GM18517 (cell line): ENCODE data around the gene NEK10.

Experiments used
- ATAC-seq: cut with Tn5 transposase; IDR thresholded peaks from one replicate; pipeline ENCODE4 v1.9.1; 2021; ENCODE audit warnings: mild to moderate bottlenecking, moderate library complexity; ENCODE audit not compliant: unreplicated experiment

The NEK10 gene

GRCh38 chr3:27254896-27255295 is 114.3 kb downstream of the NEK10 start:
- ATAC-seq: no peak

DNA sequence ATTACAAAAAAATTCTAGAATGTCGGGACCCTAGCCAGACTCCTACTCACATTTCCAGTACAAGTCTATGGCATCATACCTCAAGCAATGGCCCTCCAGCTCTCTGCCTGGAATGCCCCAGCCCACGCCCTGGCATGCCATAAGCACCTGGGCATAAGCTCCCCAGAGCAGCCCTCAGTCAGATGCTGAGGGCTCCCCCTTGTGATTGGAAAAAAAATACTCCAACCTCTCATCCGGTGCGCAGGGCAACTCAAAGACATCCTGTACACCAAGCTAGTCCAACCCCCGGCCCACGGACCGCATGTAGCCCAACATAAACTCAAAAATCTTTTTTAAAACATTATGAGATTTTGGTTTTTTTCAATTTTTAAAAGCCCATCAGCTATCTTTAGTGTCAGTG is 115.4 kb downstream of the NEK10 start:
- peak; percentile 94 for ATAC-seq

GRCh38 chr3:27253391-27253790 is 115.8 kb downstream of the NEK10 start:
- ATAC-seq: peak; percentile 23

DNA sequence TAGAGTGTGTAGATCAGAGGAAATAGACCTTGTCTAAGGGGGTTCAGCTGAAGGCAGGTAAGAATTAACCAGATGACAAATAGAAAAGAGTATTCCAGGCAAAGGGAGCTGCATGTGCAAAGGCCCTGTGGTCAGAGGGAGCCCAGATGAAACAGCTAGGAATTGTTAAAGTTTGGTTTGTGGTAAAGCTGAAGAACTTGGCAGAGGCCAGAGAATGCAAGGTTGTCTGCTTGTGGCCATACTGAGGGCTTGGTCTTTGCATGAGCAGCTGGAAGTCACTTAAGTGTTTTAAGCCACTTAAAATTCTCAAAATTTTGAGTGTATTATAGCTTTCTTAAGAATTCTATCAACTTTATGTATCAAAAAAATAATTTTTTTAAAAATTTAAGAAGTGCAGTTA is 116.5 kb downstream of the NEK10 start:
- ATAC-seq: no peak

DNA sequence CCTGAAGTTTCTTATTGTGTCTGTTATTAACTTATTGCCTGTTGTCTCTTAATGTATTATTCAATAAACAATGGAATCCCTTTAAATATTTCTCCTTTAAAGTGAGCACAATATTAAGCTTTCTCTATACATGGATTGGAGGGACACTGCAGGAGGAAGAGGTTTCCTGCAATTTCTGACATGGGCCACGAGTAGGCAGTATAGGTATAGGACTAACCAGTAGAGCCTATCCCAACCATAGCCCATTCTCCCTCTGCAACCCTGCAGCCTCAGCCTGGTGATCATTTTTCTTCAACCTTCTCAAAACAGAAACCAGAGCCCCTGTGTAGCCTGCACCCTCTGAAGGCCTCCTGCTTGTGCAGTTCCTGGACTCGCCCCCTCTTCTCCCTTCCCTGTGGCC is 124.8 kb downstream of the NEK10 start:
- no peak for ATAC-seq

- ATAC-seq: no peak
Measured at GRCh38 chr3:27239951-27240350, 129.2 kb downstream of the NEK10 start.

- no peak for ATAC-seq
Measured at GRCh38 chr3:27228805-27229204, 140.4 kb downstream of the NEK10 start.

GRCh38 chr3:27224197-27224596 is 145.0 kb downstream of the NEK10 start:
- ATAC-seq: no peak

DNA sequence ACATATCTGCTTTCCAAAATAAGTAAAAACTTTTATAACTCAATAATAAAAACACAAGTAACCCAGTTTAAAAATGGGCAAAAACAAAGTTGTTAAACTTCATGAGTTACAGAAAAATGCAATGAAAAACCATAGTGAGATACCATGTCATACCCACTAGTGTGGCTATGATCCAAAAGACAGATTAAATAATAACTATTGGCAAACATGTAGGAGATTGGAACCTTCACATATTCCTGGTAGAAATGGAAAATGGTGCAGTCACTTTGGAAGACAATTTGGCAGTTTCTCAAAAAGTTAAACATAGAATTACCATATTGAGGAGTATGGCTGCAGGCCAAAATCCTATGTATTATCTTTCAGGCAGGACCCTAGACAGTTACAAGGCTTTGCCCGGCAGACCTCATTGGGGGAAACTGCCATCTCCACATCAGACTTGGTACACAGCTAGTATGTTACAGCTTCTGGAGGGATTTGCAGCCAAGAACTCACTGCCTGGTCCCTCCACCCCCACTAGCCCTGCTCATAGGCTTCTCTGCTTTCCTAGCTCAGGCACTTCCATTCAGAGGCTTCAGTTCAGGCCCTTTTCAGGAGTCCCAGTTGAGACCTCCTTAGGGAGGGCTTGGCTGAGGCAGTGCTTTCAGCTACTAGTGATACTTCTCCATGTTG is 147.8 kb downstream of the NEK10 start:
- ATAC-seq: no peak

- ATAC-seq: no peak
Measured at GRCh38 chr3:27220166-27220565, 149.0 kb downstream of the NEK10 start.

DNA sequence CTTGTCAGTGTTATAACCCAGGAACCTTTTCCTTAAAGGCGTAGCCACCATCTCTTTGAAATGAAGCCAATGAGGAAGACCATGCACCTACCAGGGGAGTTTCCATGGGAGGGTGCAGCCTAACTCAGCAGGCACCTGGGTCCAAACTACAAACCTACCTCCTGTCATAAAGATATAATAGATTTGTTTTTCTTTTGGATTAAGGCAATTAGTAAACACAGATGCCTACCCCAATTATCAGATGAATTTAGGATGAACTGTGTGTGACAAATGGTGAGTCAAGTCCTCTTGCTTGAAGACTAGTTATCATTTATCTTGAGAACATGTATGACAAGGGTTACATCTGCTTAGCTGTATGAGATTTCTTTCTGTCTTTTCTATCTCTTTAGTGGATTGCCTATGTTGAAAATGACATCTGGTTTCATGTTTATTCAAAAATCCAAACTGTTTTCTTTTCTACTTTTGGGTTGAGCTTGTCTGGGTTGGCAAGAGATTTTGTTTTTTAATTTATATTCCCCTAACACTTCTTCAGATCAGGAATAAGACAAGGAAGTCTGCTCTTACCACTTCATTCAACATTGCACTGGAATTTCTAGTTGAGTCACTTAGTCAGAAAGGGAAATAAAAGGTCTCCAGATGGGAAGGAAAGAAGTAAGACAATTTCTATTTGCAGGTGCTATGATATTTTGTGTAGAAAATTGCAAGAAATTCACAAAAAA is 149.9 kb downstream of the NEK10 start:
- ATAC-seq: no peak

GRCh38 chr3:27216955-27217552 is 152.1 kb downstream of the NEK10 start:
- no peak for ATAC-seq

DNA sequence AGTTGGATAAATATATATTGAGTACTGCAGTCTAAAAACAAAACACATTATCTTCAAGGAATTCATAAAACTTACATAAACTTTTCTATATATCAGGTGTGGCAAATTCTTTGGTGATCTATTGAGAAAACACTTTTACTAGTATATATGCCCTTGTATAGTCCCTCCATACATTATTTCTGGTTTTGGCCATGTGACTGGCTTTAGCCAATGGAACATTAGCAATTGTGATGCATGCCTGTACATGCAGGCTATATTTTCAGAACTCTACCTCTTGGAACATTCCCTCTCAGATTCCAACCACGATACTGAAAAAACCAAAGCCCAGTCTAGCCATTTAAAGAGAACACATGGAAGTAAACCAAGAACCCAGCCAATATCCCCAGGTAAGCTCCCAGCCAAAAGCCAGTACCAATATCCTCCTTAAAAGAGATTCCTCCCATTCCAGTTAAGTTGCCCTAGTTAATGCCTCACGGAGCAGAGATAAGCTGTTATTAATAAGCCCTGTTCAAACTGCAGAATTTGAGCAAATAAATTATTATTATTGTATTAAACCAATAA is 152.8 kb downstream of the NEK10 start:
- no peak for ATAC-seq

DNA sequence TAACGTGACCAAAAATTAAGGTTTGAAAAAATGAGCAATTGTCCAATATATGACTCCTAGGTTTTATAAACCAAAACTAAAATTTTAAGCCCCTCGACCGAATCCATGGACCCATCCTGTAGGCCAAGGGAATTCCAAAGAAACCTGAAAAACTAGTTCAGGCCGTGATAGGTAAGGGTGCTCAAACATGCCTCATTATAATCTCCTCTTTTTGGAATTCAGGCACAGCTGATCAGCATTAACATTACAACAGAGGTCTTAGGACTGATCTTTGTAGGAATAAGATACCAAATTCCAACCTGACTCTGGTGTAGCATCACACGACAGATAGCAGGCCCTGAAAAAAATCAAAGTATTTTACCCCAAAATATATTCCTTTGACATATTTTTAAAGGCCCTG is 155.7 kb downstream of the NEK10 start:
- ATAC-seq: no peak

- ATAC-seq: peak; percentile 46
Measured at GRCh38 chr3:27209617-27210264, 159.4 kb downstream of the NEK10 start.

DNA sequence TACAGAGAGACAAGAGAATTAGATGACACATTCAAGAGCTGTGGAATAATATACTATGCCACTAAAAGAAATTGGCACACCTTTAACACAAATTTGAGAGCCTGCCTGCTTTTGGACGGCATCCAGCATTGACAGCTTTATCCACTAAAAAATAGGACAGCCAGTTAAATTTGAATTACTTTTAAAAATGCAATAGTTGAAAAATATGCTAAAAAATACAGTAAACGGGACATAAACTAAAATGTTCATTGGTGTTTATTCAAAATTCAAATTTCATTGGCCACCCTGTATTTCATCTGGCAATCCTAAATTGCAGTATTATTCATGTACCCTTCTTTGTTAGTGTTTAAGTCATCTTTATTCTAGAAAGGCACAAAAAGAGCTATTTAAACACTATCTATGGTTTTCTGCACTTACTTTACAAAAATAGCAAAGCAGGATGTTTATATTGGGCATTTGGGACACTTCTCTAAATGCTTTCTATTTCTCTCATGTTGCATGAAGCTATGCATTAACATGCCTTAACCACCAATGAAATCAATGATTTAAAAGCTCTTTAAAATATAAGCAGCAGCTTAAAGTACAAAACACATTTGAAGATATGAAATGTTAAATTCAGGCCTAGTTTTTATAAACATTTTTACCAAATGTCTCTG is 160.1 kb downstream of the NEK10 start:
- no peak for ATAC-seq

DNA sequence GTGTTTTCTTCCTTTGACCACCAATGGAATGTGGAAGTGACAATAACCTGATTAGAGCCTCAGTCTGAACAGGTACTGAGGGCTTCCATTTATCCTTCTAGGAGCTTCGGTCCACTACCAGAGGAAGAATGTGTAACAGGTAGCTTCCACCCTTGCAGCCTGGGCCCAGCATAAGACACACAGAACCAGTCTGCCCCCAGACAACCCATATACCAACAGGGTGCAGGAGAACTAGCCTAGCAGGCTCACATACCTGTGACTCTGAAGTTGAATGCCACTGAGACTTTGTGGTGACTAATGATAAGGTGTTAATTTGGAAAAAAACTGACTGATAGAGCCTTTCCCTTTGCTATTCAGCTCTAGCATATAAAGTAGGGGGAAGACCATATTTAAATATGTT is 166.2 kb downstream of the NEK10 start:
- ATAC-seq: no peak

DNA sequence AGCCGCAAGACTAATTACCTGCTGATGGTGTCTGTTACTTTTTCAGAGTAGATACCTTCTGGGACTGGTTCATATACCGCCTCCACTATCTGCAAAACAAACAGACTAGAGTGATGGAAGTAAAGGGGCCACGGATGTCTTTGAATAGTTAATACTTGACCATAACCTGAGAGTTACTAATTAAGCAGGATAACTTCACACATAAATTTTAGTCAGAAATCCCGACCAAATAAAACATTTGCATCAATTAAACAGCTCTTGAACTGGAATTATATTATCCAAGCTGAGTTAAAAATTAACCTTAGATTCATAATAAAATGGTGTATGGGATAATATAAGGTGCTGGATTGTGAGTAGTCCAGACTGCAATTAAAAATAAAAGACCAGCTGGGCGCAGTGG is 167.7 kb downstream of the NEK10 start:
- no peak for ATAC-seq

GRCh38 chr3:27200721-27201489 is 168.3 kb downstream of the NEK10 start:
- no peak for ATAC-seq

GRCh38 chr3:27194861-27195483 is 174.2 kb downstream of the NEK10 start:
- no peak for ATAC-seq
